ENCODE results near the gene NHLH2. TPM values are rescaled to one million over a fixed set of nuclear protein-coding genes. Genes with fewer than 3 reads are reported as not detected.

NHLH2 gene
- total RNA-seq, 2 experiments from 2014 or later = not detected

GRCh38 chr1:115873184-115873583 is 32.3 kb upstream of the NHLH2 start:
- intact Hi-C loops (cut with DNase I, micrococcal nuclease) = no loop called here
- TF ChIP-seq, protein P1, sequence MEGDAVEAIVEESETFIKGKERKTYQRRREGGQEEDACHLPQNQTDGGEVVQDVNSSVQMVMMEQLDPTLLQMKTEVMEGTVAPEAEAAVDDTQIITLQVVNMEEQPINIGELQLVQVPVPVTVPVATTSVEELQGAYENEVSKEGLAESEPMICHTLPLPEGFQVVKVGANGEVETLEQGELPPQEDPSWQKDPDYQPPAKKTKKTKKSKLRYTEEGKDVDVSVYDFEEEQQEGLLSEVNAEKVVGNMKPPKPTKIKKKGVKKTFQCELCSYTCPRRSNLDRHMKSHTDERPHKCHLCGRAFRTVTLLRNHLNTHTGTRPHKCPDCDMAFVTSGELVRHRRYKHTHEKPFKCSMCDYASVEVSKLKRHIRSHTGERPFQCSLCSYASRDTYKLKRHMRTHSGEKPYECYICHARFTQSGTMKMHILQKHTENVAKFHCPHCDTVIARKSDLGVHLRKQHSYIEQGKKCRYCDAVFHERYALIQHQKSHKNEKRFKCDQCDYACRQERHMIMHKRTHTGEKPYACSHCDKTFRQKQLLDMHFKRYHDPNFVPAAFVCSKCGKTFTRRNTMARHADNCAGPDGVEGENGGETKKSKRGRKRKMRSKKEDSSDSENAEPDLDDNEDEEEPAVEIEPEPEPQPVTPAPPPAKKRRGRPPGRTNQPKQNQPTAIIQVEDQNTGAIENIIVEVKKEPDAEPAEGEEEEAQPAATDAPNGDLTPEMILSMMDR (IDR thresholded peaks at IDR 0.05) = no peak
- H3K27me3 Mint-ChIP-seq = peaks cover 41% of the 10 kb centered on the region
- no peak for DNase-seq
- H3K27ac Mint-ChIP-seq = no peak overlapping the region
- H3K27ac ChIP-seq (ENCODE audit: low read depth in 1 of 2, low read length in 2 of 2) = no peak overlapping the region
- H3K9me3 ChIP-seq (ENCODE audit: control insufficient read depth in 1 of 2, insufficient read depth in 1 of 2, low read length in 2 of 2) = no peaks in the 10 kb centered on the region
- H3K4me3 Mint-ChIP-seq = no peak overlapping the region
- CTCF ChIA-PET = no interaction called here
- H3K27me3 ChIP-seq (ENCODE audit: control insufficient read depth in 1 of 2, insufficient read depth in 2 of 2, low read length in 2 of 2) = peaks cover 3 to 10% of the 10 kb centered on the region in 2 experiments
- no peaks in the 10 kb centered on the region for H3K4me1 Mint-ChIP-seq (ENCODE audit: low read depth)
- no peaks in the 10 kb centered on the region for H3K36me3 ChIP-seq (ENCODE audit: insufficient read depth, low read length)
- H3K9me3 Mint-ChIP-seq = no peaks in the 10 kb centered on the region
- POLR2A ChIA-PET = no interaction called here
- ATAC-seq (ENCODE audit: poor library complexity) = no peak
- no peak overlapping the region for H3K4me3 ChIP-seq (ENCODE audit: low read length)
- no peaks in the 10 kb centered on the region for H3K4me1 ChIP-seq (ENCODE audit: insufficient read depth, low read length)
- H3K36me3 Mint-ChIP-seq (ENCODE audit: low read depth) = no peaks in the 10 kb centered on the region

DNA sequence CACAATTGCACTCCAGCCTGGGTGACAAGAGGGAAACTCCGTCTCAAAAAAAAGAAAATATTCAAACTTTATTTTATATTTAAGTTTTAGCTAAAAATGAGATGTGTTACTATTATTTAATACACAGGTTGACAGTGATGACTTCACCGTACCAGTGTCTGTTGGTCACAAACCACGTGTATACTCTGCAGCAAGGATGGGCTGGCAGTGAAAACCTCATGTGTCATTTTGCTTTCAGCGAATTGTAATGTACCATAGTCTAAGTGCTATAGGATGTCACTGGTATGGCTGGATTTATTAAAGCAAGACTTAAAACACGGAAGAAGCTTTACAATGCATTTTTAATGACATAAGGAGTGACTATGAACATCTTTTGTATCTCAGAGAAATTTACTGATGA is 28.1 kb upstream of the NHLH2 start:
- Mint-ChIP-seq H3K4me3 (no peak overlapping the region), H3K36me3 (ENCODE audit: low read depth) (no peaks in the 10 kb centered on the region), H3K27me3 (peaks cover 26% of the 10 kb centered on the region), H3K9me3 (no peaks in the 10 kb centered on the region), H3K27ac (no peak overlapping the region), H3K4me1 (ENCODE audit: low read depth) (no peaks in the 10 kb centered on the region)
- intact Hi-C loops (cut with DNase I, micrococcal nuclease) = no loop called here
- Histone ChIP-seq H3K4me1 (ENCODE audit: insufficient read depth, low read length) (no peaks in the 10 kb centered on the region), H3K27me3 (ENCODE audit: control insufficient read depth in 1 of 2, insufficient read depth in 2 of 2, low read length in 2 of 2) (peaks cover 0 to 3% of the 10 kb centered on the region in 2 experiments), H3K9me3 (ENCODE audit: control insufficient read depth in 1 of 2, insufficient read depth in 1 of 2, low read length in 2 of 2) (no peaks in the 10 kb centered on the region), H3K4me3 (ENCODE audit: low read length) (no peak overlapping the region), H3K36me3 (ENCODE audit: insufficient read depth, low read length) (no peaks in the 10 kb centered on the region), H3K27ac (ENCODE audit: low read depth in 1 of 2, low read length in 2 of 2) (no peak overlapping the region)
- DNase-seq (no peak), ATAC-seq (ENCODE audit: poor library complexity) (no peak)
- ChIA-PET POLR2A (no interaction called here), CTCF (no interaction called here)
- TF ChIP-seq, protein P1 (IDR thresholded peaks at IDR 0.05) = no peak

DNA sequence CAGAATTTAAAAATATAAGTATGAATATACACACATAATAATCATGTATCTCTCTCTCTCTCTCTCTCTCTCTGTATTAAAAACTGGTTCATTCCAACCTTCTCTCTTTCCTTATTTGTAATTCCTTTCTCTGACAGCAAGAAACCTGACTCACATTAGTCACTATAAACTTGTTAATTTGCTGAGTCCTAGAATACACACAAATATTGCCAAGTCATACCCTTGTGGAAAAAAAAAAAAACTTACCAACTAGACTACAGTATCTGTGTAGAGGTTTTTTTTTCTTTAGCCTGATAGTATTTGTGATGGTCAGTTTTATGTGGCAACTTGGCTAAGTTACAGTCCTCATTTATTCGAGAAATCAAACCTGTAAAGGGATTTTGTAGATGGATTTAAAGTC is 26.3 kb upstream of the NHLH2 start:
- H3K36me3 Mint-ChIP-seq (ENCODE audit: low read depth) = no peaks in the 10 kb centered on the region
- H3K27ac ChIP-seq (ENCODE audit: low read depth in 1 of 2, low read length in 2 of 2) = no peak overlapping the region
- H3K4me3 ChIP-seq (ENCODE audit: low read length) = no peak overlapping the region
- no peak overlapping the region for H3K27ac Mint-ChIP-seq
- peaks cover 4 to 7% of the 10 kb centered on the region in 2 experiments for H3K27me3 ChIP-seq (ENCODE audit: control insufficient read depth in 1 of 2, insufficient read depth in 2 of 2, low read length in 2 of 2)
- H3K4me1 ChIP-seq (ENCODE audit: insufficient read depth, low read length) = no peaks in the 10 kb centered on the region
- ChIA-PET CTCF (no interaction called here), POLR2A (no interaction called here)
- intact Hi-C loops (cut with DNase I, micrococcal nuclease) = no loop called here
- DNase-seq = no peak
- H3K4me3 Mint-ChIP-seq = no peak overlapping the region
- H3K9me3 ChIP-seq (ENCODE audit: control insufficient read depth in 1 of 2, insufficient read depth in 1 of 2, low read length in 2 of 2) = no peaks in the 10 kb centered on the region
- TF ChIP-seq, protein P1 (IDR thresholded peaks at IDR 0.05) = no peak
- no peaks in the 10 kb centered on the region for H3K4me1 Mint-ChIP-seq (ENCODE audit: low read depth)
- H3K27me3 Mint-ChIP-seq = peaks cover 31% of the 10 kb centered on the region
- no peaks in the 10 kb centered on the region for H3K9me3 Mint-ChIP-seq
- no peaks in the 10 kb centered on the region for H3K36me3 ChIP-seq (ENCODE audit: insufficient read depth, low read length)
- ATAC-seq (ENCODE audit: poor library complexity) = no peak
